ENCODE results near the gene PFKL.

DNA sequence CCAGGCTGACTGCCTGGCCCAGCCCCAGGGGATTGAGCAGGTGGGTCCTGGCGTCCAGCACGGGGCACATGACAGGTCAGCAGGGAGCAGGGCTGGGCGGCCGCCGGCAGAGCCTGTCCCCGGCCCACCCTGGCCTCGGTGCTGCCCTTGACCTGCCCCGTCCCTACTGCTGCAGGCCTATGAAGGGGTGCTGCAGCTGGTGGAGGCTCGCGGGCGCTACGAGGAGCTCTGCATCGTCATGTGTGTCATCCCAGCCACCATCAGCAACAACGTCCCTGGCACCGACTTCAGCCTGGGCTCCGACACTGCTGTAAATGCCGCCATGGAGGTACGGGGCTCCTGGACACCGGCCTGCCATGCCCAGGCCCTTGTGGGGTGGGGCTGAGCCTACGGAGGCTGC, 23.7 kb downstream of the PFKL start:
- TF ChIP-seq, protein P1, sequence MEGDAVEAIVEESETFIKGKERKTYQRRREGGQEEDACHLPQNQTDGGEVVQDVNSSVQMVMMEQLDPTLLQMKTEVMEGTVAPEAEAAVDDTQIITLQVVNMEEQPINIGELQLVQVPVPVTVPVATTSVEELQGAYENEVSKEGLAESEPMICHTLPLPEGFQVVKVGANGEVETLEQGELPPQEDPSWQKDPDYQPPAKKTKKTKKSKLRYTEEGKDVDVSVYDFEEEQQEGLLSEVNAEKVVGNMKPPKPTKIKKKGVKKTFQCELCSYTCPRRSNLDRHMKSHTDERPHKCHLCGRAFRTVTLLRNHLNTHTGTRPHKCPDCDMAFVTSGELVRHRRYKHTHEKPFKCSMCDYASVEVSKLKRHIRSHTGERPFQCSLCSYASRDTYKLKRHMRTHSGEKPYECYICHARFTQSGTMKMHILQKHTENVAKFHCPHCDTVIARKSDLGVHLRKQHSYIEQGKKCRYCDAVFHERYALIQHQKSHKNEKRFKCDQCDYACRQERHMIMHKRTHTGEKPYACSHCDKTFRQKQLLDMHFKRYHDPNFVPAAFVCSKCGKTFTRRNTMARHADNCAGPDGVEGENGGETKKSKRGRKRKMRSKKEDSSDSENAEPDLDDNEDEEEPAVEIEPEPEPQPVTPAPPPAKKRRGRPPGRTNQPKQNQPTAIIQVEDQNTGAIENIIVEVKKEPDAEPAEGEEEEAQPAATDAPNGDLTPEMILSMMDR (IDR thresholded peaks at IDR 0.05) = no peak
- TF ChIP-seq POLR2A (IDR thresholded peaks at IDR 0.05) (no peak), POLR2AphosphoS5 (IDR thresholded peaks at IDR 0.05) (no peak)
